GM23248 (cell line): ENCODE results near the gene TAOK1.

ENCODE experiments used
- EZH2 ChIP-seq: fragments of 200-600 bp; sonication (generic); IDR thresholded peaks from 2 replicates; pipeline ENCODE4 v1.6.1; 2018; ENCODE audit warnings: antibody characterized with exemption, mild to moderate bottlenecking; ENCODE audit not compliant: insufficient read depth, poor library complexity, severe bottlenecking
- EZH2phosphoT487 ChIP-seq: fragments of 200-600 bp; sonication (generic); IDR thresholded peaks from 2 replicates; pipeline ENCODE4 v1.6.1; 2018; ENCODE audit warnings: antibody characterized with exemption, moderate library complexity, mild to moderate bottlenecking, low read depth; ENCODE audit not compliant: insufficient read depth

GRCh38 chr17:29389982-29390850, at the start of gene TAOK1:
- no peak for TF ChIP-seq EZH2phosphoT487
- no peak for TF ChIP-seq EZH2
